Stimulated activated CD8-positive, alpha-beta memory T cell treated with anti-CD3 and anti-CD28 coated beads, Interleukin-15, amount 100 ng/mL, for 4 hours (primary cell): Measurements from ENCODE around the gene ZNF148.

ENCODE experiments used
- DNase-seq, 2 donors: peaks; one replicate each; pipeline ENCODE4 v3.0.0-alpha.2; 2020; ENCODE audit warnings: low read depth in 2 of 2

ZNF148 gene

DNA sequence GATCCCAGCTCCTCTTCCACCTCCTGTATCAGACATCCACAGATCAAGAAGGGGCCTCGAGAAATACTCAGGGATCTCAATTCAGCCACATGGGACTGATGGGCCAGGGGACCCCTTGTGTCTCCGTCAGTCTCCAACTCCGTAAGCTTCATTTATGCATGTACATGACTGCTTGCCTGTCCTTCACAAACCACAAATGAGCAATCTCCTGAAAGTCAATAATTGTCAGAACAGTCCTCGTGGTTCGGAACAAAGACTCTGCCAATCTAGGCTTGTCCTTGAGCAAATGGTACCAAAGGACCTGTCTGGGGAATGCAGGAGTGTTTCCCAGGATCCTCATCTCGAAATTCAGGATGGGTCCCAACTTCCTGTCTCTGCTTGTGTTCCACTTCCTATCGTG is 183.4 kb downstream of the ZNF148 start:
- no peak for DNase-seq

DNA sequence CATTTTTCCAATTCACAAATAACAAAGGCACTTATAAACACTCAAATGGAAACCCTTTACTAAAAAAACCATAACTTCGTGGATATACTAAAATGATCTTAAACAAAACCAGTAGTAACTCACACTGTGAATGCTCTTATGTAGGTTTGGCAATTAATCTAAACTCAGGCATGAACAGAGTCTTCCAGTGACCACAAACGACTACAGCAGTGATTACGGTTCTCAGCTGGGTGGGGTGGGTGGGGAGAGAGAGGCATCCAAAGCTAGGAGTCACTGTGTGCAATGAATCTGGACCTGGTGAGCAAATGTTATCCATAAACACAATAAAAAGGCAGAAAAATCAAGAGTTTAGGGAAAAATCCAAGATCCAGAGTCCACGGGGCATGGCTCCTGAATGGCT is 183.9 kb downstream of the ZNF148 start:
- no peak for DNase-seq

- no peak for DNase-seq
Measured at GRCh38 chr3:125190786-125191185, 184.3 kb downstream of the ZNF148 start.

GRCh38 chr3:125189378-125190165 is 185.6 kb downstream of the ZNF148 start:
- no peak for DNase-seq

DNA sequence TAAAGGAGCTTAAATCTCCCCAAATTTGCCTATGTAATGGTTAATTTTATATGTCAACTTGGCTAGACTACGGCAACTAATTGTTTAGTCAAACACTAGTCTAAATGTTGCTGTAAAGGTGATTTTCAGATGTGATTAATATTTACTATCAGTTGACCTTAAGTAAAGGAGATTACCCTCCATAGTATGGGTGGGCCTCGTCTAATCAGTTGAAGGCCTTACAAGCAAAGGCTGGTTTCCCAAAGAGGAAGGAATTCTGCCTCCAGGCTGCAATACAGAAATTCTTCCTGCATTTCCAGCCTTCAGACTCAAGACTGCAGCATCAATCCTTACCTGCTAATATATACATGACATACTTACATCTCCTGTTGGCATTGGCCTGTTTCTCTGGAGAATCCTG is 186.2 kb downstream of the ZNF148 start:
- no peak for DNase-seq

GRCh38 chr3:125187599-125187910 is 187.6 kb downstream of the ZNF148 start:
- no peak for DNase-seq

DNA sequence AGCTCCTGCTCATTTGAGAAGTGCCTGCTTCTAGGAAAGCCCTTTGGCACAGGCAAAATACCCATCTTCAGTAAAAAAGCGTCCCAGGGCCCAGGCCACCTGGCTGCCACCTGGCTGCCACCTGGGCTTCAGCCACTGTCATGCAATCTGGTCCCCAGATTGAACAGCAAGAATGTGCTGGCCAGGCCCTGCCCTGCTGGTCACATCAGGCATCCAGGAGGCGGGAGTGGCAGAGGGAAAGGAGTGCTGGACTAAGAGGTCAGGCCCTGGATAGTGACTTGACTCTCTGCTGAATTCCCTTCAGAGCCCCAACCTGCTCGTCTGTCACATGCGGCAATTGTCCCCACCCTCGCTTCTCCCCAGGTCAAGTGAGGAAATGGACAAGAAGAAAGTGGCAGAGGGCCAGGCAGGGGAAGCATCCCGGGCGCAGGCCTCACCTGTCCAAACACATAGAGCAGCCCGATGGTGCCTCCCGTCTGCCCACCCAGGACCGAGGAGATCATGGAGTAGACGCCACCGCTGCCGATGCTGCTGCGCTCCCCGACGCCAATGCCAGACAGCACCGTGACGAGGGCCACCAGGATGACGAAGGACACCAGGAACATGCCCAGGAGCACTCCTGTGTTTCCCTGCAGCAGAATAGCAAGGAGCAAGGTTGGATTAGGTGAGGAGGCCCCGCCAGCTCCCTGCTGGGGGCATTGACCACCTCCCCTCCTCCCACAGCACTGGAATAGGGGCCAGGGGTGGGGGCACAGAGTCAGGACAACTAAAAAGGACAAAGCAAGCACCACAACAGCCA is 188.1 kb downstream of the ZNF148 start:
- DNase-seq, result no peak

DNA sequence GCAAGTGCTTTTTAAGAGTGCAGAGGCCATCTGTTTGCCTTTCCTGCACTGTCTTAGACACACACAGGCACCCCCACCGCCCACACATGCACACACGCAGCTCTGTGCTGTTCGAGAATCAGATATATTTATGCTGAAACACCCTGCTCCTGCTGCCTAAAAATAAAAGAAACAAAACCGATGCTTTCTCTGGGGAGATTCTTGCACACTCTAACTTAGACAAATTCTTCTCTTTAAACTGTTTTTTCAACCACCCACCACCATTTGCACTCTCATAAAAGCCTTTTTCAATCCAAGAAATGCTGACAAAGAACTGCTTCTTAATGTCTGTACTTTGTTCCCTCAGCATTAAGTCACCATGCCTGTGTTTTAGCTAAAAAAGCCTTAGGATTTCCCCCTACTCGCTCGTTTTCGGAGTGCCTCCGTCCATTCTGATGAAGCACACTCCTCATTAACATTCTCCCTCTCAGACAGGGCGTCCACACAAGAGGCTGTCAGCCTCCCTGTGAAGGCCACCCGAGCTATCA is 188.8 kb downstream of the ZNF148 start:
- no peak for DNase-seq

DNA sequence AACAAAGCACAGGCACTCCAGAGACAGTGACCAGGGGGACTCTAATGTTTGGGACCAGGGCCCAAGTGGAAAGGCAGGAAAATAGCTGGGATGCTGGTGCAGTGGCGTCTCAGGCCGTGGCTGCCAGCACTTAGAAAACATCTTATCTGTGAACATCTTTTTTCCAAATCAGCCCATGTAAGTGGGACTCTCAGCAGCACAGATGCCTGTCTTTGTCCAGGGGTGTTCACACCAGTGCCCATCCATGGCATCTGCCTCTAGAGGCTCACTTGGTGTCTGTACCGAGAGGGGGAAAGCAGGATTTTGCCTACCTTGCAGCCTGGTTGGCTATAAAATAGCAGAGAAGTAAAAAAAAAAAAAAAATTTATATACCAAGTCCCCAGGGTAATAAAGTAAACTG is 189.3 kb downstream of the ZNF148 start:
- no peak for DNase-seq

DNA sequence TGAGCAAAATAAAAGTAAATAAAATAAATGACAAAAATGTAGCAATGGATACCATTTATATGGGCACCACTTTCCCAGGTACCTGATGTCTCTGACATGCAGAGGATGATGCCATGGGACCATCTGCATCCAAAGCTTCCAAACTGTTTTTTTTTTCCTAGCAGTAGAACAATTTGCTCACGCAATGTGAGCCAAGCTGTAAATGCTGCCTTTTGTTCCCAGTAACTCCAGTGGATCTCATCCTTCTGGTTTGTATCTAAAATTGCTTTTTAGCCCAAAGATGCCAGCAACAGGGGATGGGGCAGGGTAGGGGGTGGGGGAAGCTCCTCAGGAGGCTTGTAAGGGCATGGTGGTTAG is 195.3 kb downstream of the ZNF148 start:
- DNase-seq, result no peak

DNA sequence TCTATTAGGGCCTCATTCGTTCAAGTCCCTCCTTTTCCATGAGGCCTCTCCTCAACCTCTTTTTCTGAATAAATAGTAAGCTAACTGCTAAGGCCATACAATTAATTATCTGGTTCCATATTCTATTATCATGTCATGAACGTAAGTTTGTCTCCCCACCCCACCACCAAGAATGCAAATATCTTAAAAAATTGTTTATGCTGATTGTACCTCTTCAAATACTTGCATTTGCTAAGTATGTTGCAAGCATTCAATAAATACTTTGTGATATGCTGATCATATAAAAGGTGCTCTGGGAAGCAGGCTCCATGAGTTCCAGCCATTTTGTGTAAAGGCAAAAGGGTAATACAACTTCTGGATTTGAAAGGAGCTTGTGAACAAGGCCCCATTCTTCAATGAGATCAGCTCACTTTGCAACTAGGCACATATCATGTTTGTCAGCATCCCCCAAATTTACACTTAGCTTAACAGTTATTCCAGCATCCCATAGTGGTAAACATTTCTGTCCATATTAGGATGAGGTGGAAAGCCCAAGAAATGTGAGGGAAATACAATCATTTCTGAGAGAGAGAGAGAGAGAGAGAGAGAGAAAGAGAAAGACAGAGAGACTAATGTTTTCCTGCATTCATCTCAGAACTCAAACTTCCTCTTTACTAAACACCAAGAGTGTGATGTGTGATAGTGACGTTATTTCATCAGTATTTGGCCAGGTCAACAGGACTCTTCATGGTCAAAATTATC is 195.8 kb downstream of the ZNF148 start:
- DNase-seq, result no peak

DNA sequence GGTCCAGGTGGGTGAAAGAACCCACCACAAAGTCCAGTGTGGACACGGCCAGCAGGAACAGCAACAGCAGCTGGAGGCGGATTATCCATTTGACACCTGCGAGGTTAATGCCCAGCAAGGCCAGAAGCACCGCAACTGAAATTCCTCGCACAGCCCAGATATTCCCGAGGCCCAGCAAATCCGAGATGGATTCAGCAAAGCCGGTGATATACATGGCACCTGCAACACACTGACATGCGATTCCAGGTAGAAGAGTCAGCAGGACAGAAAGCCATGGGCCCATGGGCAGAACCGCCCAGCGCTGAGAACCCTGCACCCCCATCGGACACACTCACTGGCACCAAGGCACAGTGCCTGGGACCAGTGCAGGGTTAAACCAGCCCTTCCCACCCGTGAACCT is 197.4 kb downstream of the ZNF148 start:
- DNase-seq, result no peak
